ENCODE measurements around the gene ANKRD34A. TPM values are rescaled to one million over a fixed set of nuclear protein-coding genes. Genes with fewer than 3 reads are reported as not detected.

The ANKRD34A gene
- total RNA-seq, 6 experiments from 2014 or later, result 0.14 to 0.88 (median 0.22) TPM; not detected in 1

GRCh38 chr1:145997016-145997717 lies 32.8 kb upstream of the ANKRD34A start:
- Histone ChIP-seq H3K9me3 (no peaks in the 10 kb centered on the region), H3K27me3 (no peaks in the 10 kb centered on the region), H3K4me1 (peaks cover 0 to 54% (median 22%) of the 10 kb centered on the region in 4 donors), H3K36me3 (peaks cover 0 to 31% (median 24%) of the 10 kb centered on the region in 4 donors), H3K4me3 (peak overlapping the region; percentile 79 to 91 (median 83)), H3K27ac (peak overlapping the region; percentile 88 to 98 (median 92))
- TF ChIP-seq POLR2A (IDR thresholded peaks at IDR 0.05), result peak; percentile 59
- TF ChIP-seq CTCF (IDR thresholded peaks at IDR 0.05), result no peak
- intact Hi-C loops (cut with DNase I), result no loop called here
- WGBS (ENCODE audit: insufficient coverage, low coverage, low lambda C conversion rate, missing lambda C conversion rate), result 4% methylated on average over 11 of the region's 12 CpGs
- DNase-seq (peak in 2 of 3 donors; percentile 39 to 47), ATAC-seq (peak; percentile 4 to 43 (median 6))

- Histone ChIP-seq H3K27me3 (no peaks in the 10 kb centered on the region), H3K9me3 (no peaks in the 10 kb centered on the region), H3K4me3 (peak within 1 kb of the TSS; percentile 79 to 91 (median 83)), H3K27ac (peak within 1 kb of the TSS; percentile 88 to 98 (median 92)), H3K36me3 (peaks cover 0 to 31% (median 24%) of the 10 kb centered on the region in 4 donors), H3K4me1 (peaks cover 0 to 56% (median 25%) of the 10 kb centered on the region in 4 donors)
- peak; percentile 81 to 91 (median 86) for ATAC-seq
- intact Hi-C loops (cut with DNase I), result no loop called here
- peak; percentile 99 for DNase-seq
- WGBS (ENCODE audit: insufficient coverage, low coverage, low lambda C conversion rate, missing lambda C conversion rate), result under 1% methylated on average over 27 of the region's 30 CpGs
- TF ChIP-seq POLR2A (IDR thresholded peaks at IDR 0.05) (peak; percentile 99), CTCF (IDR thresholded peaks at IDR 0.05) (no peak)
These were observed 32.1 kb upstream of the ANKRD34A start, which contains the start of gene TXNIP for GRCh38 chr1:145996433-145997015. Gene TXNIP, minus strand, starts transcription at chr1:145996579. Its CDS starts 313 bp downstream, at chr1:145996266.

- H3K9me3 ChIP-seq, result no peaks in the 10 kb centered on the region
- WGBS (ENCODE audit: insufficient coverage, low coverage, low lambda C conversion rate, missing lambda C conversion rate), result under 1% methylated on average over 13 of the region's 13 CpGs
- ATAC-seq (peak in 2 of 4 donors; percentile 3 to 8), DNase-seq (no peak)
- no peaks in the 10 kb centered on the region for H3K27me3 ChIP-seq
- intact Hi-C loops (cut with DNase I), result no loop called here
- peak overlapping the region; percentile 88 to 98 (median 92) for H3K27ac ChIP-seq
- TF ChIP-seq POLR2A (IDR thresholded peaks at IDR 0.05) (no peak), CTCF (IDR thresholded peaks at IDR 0.05) (no peak)
- H3K36me3 ChIP-seq, result peaks cover 0 to 31% (median 24%) of the 10 kb centered on the region in 4 donors
- H3K4me3 ChIP-seq, result peak overlapping the region; percentile 79 to 91 (median 83)
- H3K4me1 ChIP-seq, result peaks cover 0 to 61% (median 25%) of the 10 kb centered on the region in 4 donors
These were observed 31.6 kb upstream of the ANKRD34A start for GRCh38 chr1:145995964-145996432.

- intact Hi-C loops (cut with DNase I), result no loop called here
- ATAC-seq (no peak), DNase-seq (no peak)
- peak overlapping the region; percentile 88 to 98 (median 92) for H3K27ac ChIP-seq
- H3K4me1 ChIP-seq, result peaks cover 0 to 68% (median 25%) of the 10 kb centered on the region in 4 donors
- H3K36me3 ChIP-seq, result peaks cover 0 to 31% (median 24%) of the 10 kb centered on the region in 4 donors
- no peaks in the 10 kb centered on the region for H3K27me3 ChIP-seq
- WGBS (ENCODE audit: insufficient coverage, low coverage, low lambda C conversion rate, missing lambda C conversion rate), result 0% methylated on average over 8 of the region's 8 CpGs
- no peaks in the 10 kb centered on the region for H3K9me3 ChIP-seq
- peak overlapping the region; percentile 79 to 91 (median 83) for H3K4me3 ChIP-seq
- TF ChIP-seq CTCF (IDR thresholded peaks at IDR 0.05) (no peak), POLR2A (IDR thresholded peaks at IDR 0.05) (no peak)
These were observed 30.9 kb upstream of the ANKRD34A start for GRCh38 chr1:145995148-145995881.

All from right lobe of liver (tissue), 6 donors.